DMS153 (cell line): ENCODE results near the gene OPN4.
"Not testable (repeated sequence)": the region's sequence is repeated elsewhere in the genome, so short reads cannot be mapped to it uniquely, and the experiment has no call there.

Experiments
- DNase-seq: peaks from one replicate; lab custom pipeline; 2025; lab: John Stamatoyannopoulos, UW

Gene OPN4

DNA sequence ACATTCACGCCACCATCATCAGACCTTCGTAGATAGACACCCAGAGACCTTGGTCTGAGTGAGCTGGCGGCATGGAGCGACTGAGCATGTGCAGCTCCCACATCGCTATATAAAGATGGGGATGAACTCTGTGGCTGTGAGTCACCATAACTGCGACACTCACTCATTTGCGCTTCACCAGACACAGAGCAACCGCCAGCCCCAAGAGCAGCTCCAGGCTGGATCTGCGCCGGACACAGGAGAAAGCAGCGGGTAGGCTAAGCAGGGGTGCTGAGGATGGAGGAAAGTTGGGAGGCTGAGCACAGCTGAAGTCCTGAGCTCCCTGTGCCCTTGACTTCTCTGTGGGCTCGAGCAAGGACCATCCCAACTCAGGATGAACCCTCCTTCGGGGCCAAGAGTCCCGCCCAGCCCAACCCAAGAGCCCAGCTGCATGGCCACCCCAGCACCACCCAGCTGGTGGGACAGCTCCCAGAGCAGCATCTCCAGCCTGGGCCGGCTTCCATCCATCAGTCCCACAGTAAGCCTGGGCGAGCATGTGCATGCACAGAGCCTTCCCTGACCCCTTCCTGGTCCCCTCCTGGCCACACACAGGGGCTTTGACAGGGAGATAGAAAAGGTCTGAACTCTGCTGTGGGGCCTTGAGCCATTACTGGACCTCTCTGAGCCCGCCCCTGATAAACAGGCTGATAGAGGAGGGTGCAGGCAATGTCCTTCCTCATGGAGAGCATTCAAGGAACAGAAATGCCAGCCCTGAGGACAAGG, at the start of gene OPN4:
TSS of gene OPN4 (plus strand) at position 137 of the 762 bp plus-strand sequence. CDS start at position 374, 237 bp downstream.
- no peak for DNase-seq

DNA sequence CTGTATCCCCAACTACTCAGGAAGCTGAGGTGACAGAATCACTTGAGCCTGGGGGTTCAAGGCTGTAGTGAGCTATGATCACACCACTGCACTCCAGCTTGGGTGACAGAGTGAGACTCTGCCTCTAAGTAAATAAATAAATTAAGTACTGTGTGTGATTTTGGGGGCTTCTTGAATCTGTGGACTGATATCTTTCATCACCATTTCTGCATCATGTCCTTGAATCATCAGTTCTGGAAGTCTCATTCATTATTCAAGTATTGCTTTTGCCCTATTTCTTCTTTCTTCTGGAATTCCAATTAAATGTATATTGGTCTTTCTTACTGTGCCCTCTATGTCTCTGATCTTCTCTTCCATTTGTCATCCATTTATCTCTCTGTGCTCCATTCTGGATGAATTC, 46.7 kb upstream of the OPN4 start:
- no peak for DNase-seq

GRCh38 chr10:86609920-86610319, 44.4 kb upstream of the OPN4 start:
- DNase-seq: no peak

- DNase-seq: no peak
These were observed 43.0 kb upstream of the OPN4 start for GRCh38 chr10:86611386-86611785.

GRCh38 chr10:86613096-86613495, 41.3 kb upstream of the OPN4 start:
- DNase-seq: no peak

DNA sequence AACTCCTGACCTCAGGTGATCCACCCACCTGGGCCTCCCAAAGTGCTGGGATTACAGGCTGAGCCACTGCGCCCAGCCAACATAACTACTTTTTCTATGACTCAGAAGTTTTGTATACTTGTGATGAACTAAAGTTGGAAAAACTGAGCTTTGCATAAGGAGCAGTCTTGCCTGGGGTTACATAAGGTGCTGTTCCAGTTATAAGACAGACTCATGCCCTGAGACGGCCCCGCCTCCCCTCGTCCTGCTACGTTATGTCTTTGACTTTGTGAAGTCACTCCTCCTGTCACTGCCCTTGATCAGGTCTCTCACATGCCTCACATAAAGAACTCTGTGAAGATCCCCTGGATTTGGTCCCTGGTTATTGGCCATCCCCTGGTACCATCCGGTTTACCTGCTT, 40.4 kb upstream of the OPN4 start:
- no peak for DNase-seq

- no peak for DNase-seq
These were observed 39.5 kb upstream of the OPN4 start for GRCh38 chr10:86614853-86615252.

DNA sequence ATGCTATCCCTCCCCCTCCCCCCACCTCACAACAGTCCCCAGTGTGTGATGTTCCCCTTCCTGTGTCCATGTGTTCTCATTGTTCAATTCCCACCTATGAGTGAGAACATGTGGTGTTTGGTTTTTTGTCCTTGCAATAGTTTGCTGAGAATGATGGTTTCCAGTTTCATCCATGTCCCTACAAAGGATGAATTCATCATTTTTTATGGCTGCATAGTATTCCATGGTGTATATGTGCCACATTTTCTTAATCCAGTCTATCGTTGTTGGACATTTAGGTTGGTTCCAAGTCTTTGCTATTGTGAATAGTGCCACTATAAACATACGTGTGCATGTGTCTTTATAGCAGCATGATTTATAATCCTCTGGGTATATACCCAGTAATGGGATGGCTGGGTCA, 37.1 kb upstream of the OPN4 start:
- not testable (repeated sequence) for DNase-seq

DNA sequence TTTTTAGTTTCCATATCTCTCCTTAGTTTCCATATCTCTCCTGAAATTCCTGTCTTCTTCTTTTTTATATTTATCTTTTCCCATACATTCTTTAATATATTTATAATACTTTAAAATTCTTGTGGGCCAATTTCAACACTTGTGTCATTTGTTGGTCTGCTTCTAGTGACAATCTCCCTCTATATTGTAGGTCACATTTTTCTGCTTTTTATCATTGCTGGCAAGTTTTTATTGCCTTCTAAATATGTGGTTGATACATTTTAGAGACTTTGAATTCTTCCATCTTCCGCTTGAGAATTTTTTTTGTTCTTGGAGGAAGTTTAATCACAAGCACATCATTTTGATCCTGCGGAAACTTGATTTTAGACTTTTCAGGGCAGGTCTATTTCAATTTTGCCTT, 26.0 kb upstream of the OPN4 start:
- DNase-seq: no peak

DNA sequence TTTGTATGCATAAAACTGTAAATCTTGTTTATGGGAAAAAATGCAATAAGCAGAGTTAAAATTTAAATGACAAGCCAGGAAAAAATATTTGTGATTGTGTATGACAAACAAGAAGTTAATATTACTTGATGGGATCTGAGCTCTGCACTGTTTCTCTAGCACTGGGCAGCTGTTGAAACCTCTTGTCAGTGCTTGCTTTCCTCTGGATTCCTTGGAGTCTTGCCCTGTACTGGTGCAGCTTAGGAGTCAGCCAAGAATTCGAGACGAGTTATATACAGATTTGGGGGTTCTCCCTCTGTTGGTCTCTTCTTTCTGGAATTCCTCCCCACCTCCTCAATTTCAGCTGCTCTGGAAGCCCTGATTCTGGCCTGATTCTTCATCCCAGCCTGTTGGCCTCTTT, 24.3 kb upstream of the OPN4 start:
- DNase-seq: no peak

- no peak for DNase-seq
These were observed 22.1 kb upstream of the OPN4 start for GRCh38 chr10:86632009-86632800.

- no peak for DNase-seq
These were observed 21.4 kb upstream of the OPN4 start for GRCh38 chr10:86632951-86633350.

GRCh38 chr10:86635402-86635801, 18.9 kb upstream of the OPN4 start:
- no peak for DNase-seq

- DNase-seq: no peak
These were observed 18.0 kb upstream of the OPN4 start for GRCh38 chr10:86636311-86636710.

DNA sequence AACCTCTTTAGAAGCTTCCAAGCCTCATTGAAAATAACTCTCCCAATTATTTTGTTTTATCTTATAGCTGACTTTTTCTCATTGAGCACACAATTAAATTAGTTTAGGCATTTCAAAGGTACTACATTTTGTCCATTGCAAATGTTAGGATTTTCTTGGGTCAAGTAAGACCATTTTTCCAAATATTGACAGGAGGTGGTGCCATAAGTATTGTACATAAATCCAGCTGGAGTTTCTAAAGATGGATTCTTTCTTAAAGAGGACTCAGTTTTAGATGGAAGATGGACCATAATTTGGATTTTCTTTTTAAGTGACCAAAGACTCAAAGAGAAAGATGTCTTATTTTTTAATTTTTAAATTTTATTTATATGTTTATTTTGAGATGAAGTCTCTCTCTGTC, 12.3 kb upstream of the OPN4 start:
- no peak for DNase-seq

- DNase-seq: no peak
These were observed 11.8 kb upstream of the OPN4 start for GRCh38 chr10:86642499-86642898.

GRCh38 chr10:86644152-86644793, 10.1 kb upstream of the OPN4 start:
- no peak for DNase-seq

DNA sequence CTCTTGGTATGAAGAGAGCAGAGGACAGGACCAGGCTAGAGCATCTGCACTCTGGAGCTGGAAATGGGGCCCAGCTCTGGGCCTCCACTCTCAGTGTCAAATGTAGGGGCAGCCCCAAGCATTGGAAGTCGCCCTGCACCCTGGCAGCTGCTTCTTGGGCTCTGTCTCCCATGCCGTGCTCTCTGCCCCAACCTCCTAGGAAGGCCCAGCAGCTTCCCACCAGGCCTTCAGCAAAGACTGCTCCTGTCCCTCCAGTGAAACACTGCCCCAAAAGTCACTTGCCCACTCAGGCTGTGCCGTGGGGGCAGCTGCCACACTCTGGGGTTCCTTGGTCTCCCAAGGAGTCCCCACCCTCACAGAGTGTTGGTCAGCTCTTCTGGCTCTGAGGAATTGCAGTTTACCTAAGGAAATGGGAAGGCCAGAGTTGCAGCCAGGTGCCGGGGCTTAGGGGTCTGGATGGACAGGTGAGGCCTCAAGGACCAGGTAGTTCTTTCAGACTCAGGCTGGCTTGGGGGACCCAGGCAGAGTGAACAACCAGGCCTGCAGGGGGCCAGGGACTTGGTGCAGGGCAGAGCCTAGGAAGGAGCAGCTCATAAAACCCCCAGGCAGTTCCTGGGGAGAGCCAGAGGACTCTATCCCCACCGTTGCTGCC, 9.4 kb upstream of the OPN4 start:
- no peak for DNase-seq

GRCh38 chr10:86645621-86646165, 8.7 kb upstream of the OPN4 start:
- DNase-seq: not testable (repeated sequence)

DNA sequence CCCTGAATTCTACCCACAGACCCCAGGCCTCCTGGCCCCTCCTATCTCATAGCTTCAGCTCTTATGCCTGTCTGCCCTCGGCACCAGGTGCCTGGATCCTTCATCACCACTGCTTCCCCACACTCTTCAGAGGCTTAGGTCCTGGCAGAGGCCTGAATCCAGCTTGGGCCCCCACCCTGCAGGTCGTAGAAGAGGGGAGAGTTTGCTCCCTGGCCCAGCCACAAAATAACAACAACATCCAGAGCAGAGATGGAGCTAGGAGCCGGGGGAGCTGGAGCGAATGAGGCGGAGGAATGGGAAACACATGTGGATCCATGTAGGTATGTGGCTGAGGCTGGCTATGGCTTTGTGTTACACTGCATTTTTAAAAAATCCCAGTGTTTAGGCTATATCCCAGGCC, 7.8 kb upstream of the OPN4 start:
- no peak for DNase-seq

- no peak for DNase-seq
These were observed 7.4 kb upstream of the OPN4 start for GRCh38 chr10:86646933-86647332.
